Panc1 (cell line): ENCODE data around the gene RASD1.

ENCODE experiments used
- POLR2AphosphoS5 ChIP-seq: IDR thresholded peaks from 2 replicates; pipeline ENCODE4 v1.6.1; 2012; ENCODE audit warnings: mild to moderate bottlenecking, low read depth, low read length, moderate library complexity
- TF ChIP-seq, protein P1 (sequence below): fragments of 450-650 bp; IDR thresholded peaks from 2 replicates; pipeline ENCODE4 v1.5.1; 2017; ENCODE audit warnings: mild to moderate bottlenecking
- TF ChIP-seq, protein P2 (sequence below), 2 experiments: IDR thresholded peaks; 2 replicates each; pipeline ENCODE4 v1.6.1; 2011 to 2012; ENCODE audit warnings: low read depth in 2 of 2, control low read depth in 1 of 2, low read length in 1 of 2, mild to moderate bottlenecking in 1 of 2, moderate library complexity in 1 of 2; ENCODE audit not compliant: insufficient read depth in 1 of 2

DNA sequence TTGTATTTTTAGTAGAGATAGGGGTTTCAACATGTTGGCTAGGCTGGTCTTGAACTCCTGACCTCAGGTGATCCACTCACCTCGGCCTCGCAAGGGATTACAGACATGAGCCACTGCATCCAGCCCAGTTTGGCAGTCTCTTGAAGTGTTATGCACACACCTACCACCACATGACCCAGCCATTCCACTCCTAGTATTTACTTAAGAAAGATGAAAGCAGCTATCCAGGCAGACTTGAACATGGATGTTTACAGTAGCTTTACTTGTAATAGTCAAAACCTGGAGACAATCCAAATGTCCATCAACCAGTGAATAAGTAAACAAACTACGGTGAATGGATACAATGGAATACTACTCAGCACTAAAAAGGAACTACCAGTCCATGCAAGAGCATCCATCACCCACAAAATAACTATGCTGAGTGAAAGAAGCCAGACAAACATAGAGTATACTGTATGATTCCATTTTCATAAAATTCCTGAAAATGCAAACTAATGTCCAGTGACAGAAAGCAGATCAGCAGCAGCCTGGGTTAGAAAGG lies 37.8 kb upstream of the RASD1 start:
- no peak for TF ChIP-seq POLR2AphosphoS5
- TF ChIP-seq, protein P1, sequence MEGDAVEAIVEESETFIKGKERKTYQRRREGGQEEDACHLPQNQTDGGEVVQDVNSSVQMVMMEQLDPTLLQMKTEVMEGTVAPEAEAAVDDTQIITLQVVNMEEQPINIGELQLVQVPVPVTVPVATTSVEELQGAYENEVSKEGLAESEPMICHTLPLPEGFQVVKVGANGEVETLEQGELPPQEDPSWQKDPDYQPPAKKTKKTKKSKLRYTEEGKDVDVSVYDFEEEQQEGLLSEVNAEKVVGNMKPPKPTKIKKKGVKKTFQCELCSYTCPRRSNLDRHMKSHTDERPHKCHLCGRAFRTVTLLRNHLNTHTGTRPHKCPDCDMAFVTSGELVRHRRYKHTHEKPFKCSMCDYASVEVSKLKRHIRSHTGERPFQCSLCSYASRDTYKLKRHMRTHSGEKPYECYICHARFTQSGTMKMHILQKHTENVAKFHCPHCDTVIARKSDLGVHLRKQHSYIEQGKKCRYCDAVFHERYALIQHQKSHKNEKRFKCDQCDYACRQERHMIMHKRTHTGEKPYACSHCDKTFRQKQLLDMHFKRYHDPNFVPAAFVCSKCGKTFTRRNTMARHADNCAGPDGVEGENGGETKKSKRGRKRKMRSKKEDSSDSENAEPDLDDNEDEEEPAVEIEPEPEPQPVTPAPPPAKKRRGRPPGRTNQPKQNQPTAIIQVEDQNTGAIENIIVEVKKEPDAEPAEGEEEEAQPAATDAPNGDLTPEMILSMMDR, result no peak
- TF ChIP-seq, protein P2, sequence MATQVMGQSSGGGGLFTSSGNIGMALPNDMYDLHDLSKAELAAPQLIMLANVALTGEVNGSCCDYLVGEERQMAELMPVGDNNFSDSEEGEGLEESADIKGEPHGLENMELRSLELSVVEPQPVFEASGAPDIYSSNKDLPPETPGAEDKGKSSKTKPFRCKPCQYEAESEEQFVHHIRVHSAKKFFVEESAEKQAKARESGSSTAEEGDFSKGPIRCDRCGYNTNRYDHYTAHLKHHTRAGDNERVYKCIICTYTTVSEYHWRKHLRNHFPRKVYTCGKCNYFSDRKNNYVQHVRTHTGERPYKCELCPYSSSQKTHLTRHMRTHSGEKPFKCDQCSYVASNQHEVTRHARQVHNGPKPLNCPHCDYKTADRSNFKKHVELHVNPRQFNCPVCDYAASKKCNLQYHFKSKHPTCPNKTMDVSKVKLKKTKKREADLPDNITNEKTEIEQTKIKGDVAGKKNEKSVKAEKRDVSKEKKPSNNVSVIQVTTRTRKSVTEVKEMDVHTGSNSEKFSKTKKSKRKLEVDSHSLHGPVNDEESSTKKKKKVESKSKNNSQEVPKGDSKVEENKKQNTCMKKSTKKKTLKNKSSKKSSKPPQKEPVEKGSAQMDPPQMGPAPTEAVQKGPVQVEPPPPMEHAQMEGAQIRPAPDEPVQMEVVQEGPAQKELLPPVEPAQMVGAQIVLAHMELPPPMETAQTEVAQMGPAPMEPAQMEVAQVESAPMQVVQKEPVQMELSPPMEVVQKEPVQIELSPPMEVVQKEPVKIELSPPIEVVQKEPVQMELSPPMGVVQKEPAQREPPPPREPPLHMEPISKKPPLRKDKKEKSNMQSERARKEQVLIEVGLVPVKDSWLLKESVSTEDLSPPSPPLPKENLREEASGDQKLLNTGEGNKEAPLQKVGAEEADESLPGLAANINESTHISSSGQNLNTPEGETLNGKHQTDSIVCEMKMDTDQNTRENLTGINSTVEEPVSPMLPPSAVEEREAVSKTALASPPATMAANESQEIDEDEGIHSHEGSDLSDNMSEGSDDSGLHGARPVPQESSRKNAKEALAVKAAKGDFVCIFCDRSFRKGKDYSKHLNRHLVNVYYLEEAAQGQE (IDR thresholded peaks at IDR 0.05; ENCODE audit: insufficient read depth in 1 of 2, low read depth in 2 of 2, low read length in 1 of 2), result no peak
